ENCODE measurements around the gene KCTD5. TPM values are rescaled to one million over a fixed set of nuclear protein-coding genes. Genes with fewer than 3 reads are reported as not detected.

The KCTD5 gene
- total and polyA plus RNA-seq, 2 experiments from 2014 or later, result 19.7 to 31.8 TPM

- Histone ChIP-seq H4K20me1 (replicated peaks; ENCODE audit: insufficient read depth) (no peaks in the 10 kb centered on the region), H3K79me2 (replicated peaks; ENCODE audit: insufficient read depth) (peaks cover 59% of the 10 kb centered on the region), H3K27me3 (ENCODE audit: insufficient read depth) (no peaks in the 10 kb centered on the region), H3K9me2 (ENCODE audit: insufficient read depth) (no peaks in the 10 kb centered on the region), H3K4me1 (ENCODE audit: insufficient read depth) (no peaks in the 10 kb centered on the region), H3K36me3 (ENCODE audit: insufficient read depth) (no peaks in the 10 kb centered on the region), H2AFZ (no peak overlapping the region), H3K4me3 (no peak overlapping the region), H3K27ac (ENCODE audit: low read depth) (no peak overlapping the region), H3K4me2 (no peak overlapping the region), H3F3A (replicated peaks; ENCODE audit: low read depth) (no peaks in the 10 kb centered on the region)
- Mint-ChIP-seq H3K4me1 (peaks cover 6% of the 10 kb centered on the region; the same call in 2 of the 3 replicates), H3K27ac (no peak overlapping the region), H3K9me3 (peaks cover 2% of the 10 kb centered on the region; the same call in 2 of the 3 replicates), H3K27me3 (ENCODE audit: insufficient read depth, low read depth, poor library complexity) (peaks cover 8% of the 10 kb centered on the region), H3K4me3 (no peak overlapping the region), H3K36me3 (ENCODE audit: low read depth) (peaks cover 2% of the 10 kb centered on the region; the same call in 2 of the 3 replicates)
- TF ChIP-seq NANOG (IDR thresholded peaks at IDR 0.05; ENCODE audit: borderline replicate concordance), result no peak
- no peak for TF ChIP-seq ETS1 (IDR thresholded peaks at IDR 0.05)
- no peak for TF ChIP-seq CTCF (conservative IDR thresholded peaks at IDR 0.05; ENCODE audit: low read depth in 2 of 2)
- TF ChIP-seq ZNF462 (CRISPR knock-in tag; IDR thresholded peaks at IDR 0.05), result no peak
- TF ChIP-seq ZNF331 (CRISPR knock-in tag; IDR thresholded peaks at IDR 0.05; ENCODE audit: low read depth), result no peak
- no peak for TF ChIP-seq JUNB (IDR thresholded peaks at IDR 0.05; ENCODE audit: unreplicated experiment)
- no peak for TF ChIP-seq ZNF114 (CRISPR knock-in tag; IDR thresholded peaks at IDR 0.05)
- TF ChIP-seq POLR2AphosphoS5 (IDR thresholded peaks at IDR 0.05; ENCODE audit: low read depth), result no peak
- TF ChIP-seq STAT1 (IDR thresholded peaks at IDR 0.05; ENCODE audit: unreplicated experiment), result no peak
- no peak for TF ChIP-seq REST (IDR thresholded peaks at IDR 0.05; ENCODE audit: unreplicated experiment)
- TF ChIP-seq EZH2 (IDR thresholded peaks at IDR 0.05; ENCODE audit: low read depth, unreplicated experiment), result no peak
- TF ChIP-seq CREB1 (CRISPR knock-in tag; IDR thresholded peaks at IDR 0.05; ENCODE audit: low read depth), result no peak
- TF ChIP-seq EZH2phosphoT487 (IDR thresholded peaks at IDR 0.05; ENCODE audit: unreplicated experiment), result no peak
- ATAC-seq, result no peak
- no peak for DNase-seq (ENCODE audit: low spot score)
Observed at GRCh38 chr16:2686912-2687507, 4.7 kb downstream of the KCTD5 start.

Data from GM23338 (cell line).